ENCODE results near the gene NSF. TPM values are rescaled to one million over a fixed set of nuclear protein-coding genes. Genes with fewer than 3 reads are reported as not detected.

The NSF gene
- 10 to 100 TPM; 42.6 to 45.4 TPM for total RNA-seq

GRCh38 chr17:46590157-46591146, at the start of gene NSF:
TSS of gene NSF (plus strand) at chr17:46590669. CDS start at chr17:46590776, 107 bp downstream.

GRCh38 chr17:46579083-46580075, 11.1 kb upstream of the NSF start, which contains the start of gene ARL17A:
TSS of gene ARL17A (minus strand) at chr17:46579691. CDS start at chr17:46576322, 3,369 bp downstream.

Other genes with a start within 250 kb of the NSF start
- 1 to 10 TPM; 2.4 to 2.7 TPM for gene ARL17B, start 228.9 kb upstream of the NSF start, total RNA-seq
- 1 to 10 TPM; 3.7 to 4.5 TPM for gene LRRC37A2, start 78.2 kb upstream of the NSF start, total RNA-seq
- 1 to 10 TPM; 3.4 to 6.0 TPM for gene ARL17A, start 11.0 kb upstream of the NSF start, total RNA-seq
- gene WNT3, start 228.0 kb downstream of the NSF start, total RNA-seq: under 1 TPM; 0.34 to 0.67 TPM